ENCODE data around the gene FAM43A.

- TF ChIP-seq GATA2 (IDR thresholded peaks at IDR 0.05; ENCODE audit: low read depth, low read length) (no peak), GATA3 (IDR thresholded peaks at IDR 0.05; ENCODE audit: low read depth, low read length) (no peak)
These were observed 4.6 kb upstream of the FAM43A start for GRCh38 chr3:194680888-194681615.
